ENCODE data around the gene TYK2.
"Not testable (repeated sequence)": the region's sequence is repeated elsewhere in the genome, so short reads cannot be mapped to it uniquely, and the experiment has no call there.

The TYK2 gene

GRCh38 chr19:10380313-10381102 lies at the start of gene TYK2:
TYK2 (minus strand) TSS chr19:10380572; CDS start chr19:10378406, 2,166 bp downstream.
- DNase-seq: peak; percentile 98

DNA sequence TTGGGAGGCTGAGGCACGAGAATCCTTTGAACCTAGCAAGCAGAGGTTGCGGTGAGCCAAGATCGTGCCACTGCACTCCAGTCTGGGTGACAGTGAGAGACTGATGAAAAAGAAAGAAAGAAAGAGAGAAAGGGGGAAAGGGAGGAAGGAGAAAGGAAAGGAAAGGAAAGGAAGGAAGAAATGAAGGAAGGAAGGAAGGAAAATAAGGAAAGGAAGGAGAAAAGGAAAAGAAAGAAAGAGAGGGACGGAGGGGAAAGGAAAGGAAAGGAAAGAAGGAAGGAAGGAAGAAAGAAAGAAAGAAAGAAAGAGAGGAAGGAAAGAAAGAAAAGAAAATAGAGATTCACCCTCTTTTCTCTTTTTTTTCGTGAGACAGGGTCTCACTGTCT lies 48.6 kb upstream of the TYK2 start:
- no peak for DNase-seq

GRCh38 chr19:10427169-10427568 lies 46.8 kb upstream of the TYK2 start:
- no peak for DNase-seq

- peak; percentile 73 for DNase-seq
Observed at GRCh38 chr19:10424011-10424637, 43.8 kb upstream of the TYK2 start.

GRCh38 chr19:10422846-10423245 lies 42.5 kb upstream of the TYK2 start:
- DNase-seq: no peak

GRCh38 chr19:10422046-10422461 lies 41.7 kb upstream of the TYK2 start:
- DNase-seq: no peak

DNA sequence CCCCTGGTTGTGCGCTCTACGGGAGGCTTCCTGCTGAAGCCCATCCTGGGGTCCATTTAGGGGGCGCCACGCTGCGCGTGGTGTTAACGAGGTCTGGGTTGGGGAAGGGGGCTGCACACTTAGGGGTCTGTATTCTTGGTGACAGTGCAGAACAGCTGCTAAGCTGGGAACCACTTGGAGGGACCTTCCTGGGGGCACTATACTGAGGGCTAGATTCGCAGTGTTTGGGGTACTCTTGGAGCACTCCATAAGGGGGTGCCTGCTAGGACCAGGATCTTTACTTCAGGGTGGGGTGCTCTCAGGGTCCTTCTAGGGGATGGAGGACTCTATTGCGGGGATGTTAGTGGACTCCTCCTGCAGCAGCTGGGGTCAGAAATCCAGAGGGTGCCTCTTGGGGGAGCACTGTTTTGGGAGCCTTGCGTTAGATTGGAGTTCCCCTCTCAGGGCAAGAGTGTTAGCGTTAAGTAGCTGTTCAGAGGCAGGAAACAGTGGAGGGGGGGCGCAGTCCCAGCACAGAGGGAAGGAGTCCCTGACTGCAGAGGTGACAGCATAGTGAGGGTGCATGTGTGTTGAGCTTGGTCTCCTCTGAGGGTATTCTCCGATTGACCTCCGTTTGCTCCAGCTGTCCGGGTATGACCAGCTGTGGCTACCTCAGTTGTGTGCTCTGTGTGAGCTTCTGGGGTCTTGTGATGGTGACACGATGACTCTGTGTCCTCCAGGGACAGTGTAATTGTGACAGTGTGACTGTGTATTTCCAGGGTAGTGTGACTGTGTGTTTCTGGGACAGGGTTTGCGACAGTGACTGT lies 41.1 kb upstream of the TYK2 start:
- no peak for DNase-seq

DNA sequence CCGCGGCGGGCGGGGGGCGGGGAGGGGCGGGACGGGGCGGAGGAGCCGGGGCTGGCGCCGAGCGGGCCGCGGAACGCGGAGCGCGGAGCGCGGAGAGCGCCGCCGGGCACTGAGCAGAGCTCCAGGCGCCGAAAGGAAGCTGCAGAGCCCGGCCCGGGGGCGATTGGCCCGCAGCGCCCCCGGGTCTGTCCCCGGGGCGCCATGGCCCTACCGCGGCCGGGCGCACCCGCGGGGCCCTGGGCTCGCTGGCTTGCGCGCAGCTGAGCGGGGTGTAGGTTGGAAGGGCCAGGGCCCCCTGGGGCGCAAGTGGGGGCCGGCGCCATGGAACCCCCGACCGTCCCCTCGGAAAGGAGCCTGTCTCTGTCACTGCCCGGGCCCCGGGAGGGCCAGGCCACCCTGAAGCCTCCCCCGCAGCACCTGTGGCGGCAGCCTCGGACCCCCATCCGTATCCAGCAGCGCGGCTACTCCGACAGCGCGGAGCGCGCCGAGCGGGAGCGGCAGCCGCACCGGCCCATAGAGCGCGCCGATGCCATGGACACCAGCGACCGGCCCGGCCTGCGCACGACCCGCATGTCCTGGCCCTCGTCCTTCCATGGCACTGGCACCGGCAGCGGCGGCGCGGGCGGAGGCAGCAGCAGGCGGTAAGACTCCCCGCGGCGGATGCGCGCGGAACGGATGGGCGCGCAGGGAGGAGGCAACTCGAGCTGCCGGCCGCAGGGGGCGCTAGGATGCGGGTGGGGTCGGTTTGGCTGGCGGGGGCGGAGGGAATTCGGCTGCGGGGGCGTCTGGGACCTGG lies 40.3 kb upstream of the TYK2 start, which contains the start of gene PDE4A:
Gene PDE4A, plus strand, starts transcription at position 95 of the 796 bp plus-strand sequence. Its CDS starts 227 bp downstream, at position 322.
- DNase-seq: peak; percentile 69

DNA sequence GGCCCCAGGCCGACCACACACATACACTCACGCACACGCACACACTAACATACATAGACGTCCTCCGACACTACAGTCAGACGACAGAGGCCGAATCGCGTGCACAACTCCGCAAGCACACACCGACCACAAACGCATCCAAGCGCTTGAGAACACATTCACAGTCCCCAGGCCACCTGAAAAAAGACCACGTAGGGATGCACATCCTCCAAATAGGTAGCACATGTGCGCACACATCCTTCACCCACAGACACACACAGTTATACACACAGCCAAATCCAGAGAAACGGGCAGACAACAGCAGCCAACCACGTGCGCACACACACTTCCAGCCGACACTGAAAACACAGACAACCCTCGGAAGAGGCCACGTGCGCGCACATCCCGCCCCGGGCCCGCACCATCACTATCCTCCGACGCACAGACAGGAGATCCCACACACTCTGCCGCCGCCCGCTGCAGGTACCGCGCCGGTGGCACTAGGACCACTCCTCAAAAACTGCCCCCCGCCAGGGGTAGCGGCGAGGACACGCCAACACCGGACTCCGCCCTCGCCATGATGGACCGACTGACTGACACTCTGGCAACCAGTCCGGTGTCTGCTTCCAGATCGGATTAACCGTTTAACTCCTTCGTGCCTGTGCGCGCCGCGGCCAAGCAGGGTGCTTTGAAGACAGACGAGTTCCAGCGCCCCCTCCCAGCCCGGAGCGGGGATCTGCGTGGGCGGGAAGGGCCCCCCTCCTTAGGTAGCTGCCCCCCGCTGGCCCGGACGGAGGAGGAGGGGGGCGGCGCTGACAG lies 39.5 kb upstream of the TYK2 start:
- DNase-seq: peak; percentile 62

- no peak for DNase-seq
Observed at GRCh38 chr19:10419200-10419645, 38.9 kb upstream of the TYK2 start.

DNA sequence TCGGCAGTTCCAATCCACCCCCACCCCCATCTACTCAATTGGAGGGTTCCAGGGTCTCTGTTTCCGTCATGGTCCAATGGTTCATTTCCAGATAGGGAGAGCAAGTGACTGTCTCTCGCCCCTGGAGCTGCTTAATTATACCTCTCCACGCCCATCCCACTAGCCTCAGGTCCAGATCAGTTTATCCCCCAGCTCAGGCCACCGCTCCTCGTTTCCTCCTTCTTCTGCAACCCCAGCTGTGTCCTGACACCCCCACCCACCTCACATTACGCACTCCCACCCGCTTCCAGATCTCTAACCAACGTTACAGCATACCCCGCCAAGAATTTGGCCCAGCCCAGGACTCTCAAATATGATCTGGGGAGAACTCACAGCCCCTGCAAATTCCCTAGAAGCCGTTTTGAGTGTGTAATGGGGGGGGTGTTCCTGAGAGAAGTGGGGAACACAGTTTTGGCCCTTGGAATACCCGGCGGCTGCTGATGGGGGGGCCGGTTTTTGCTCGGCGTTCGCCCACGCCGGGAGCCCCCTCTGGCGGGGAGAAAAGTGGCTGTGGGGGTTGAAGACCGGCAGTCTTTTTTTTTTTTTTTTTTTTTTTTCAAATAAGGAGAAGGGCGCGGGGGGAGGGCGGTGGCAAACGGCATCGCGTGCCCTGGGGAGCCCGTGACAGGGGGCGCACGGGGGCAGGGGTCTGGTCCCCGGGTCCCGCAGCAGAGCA lies 38.3 kb upstream of the TYK2 start:
- no peak for DNase-seq

- no peak for DNase-seq
Observed at GRCh38 chr19:10418235-10418484, 37.8 kb upstream of the TYK2 start.

DNA sequence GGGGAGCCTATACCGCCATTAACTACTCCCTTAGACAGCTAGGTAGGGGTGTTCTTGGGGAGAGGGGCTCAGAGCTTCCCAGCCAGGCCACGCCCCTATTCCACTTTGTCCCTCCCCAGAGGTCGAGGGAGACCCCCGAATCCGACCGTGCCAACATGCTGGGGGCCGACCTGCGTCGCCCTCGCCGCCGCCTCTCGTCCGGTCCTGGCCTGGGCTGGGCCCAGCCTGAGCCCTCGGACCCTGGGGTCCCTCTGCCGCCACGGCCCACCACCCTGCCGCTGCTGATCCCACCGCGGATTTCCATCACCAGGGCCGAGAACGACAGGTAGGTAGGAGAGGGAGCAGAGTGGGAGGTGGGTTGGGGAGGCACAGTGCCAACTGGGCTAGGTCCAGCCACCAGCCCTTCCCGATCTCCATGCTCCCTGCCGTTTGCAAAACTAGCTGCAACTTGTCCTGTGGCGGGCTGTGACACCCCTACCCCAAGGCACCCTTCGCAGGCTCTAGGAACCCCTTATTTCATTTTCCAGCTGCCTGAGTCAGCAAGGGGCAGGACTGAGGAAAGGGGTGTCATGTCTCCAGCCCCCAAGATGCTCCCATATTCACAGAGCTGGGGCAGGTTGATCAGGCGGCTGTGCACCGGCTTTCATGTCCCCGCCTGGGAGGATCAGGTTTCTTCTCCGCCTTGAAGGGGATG lies 37.3 kb upstream of the TYK2 start:
- DNase-seq: no peak

- peak; percentile 95 for DNase-seq
Observed at GRCh38 chr19:10416380-10417257, 36.2 kb upstream of the TYK2 start.

GRCh38 chr19:10416083-10416379 lies 35.7 kb upstream of the TYK2 start:
- no peak for DNase-seq

DNA sequence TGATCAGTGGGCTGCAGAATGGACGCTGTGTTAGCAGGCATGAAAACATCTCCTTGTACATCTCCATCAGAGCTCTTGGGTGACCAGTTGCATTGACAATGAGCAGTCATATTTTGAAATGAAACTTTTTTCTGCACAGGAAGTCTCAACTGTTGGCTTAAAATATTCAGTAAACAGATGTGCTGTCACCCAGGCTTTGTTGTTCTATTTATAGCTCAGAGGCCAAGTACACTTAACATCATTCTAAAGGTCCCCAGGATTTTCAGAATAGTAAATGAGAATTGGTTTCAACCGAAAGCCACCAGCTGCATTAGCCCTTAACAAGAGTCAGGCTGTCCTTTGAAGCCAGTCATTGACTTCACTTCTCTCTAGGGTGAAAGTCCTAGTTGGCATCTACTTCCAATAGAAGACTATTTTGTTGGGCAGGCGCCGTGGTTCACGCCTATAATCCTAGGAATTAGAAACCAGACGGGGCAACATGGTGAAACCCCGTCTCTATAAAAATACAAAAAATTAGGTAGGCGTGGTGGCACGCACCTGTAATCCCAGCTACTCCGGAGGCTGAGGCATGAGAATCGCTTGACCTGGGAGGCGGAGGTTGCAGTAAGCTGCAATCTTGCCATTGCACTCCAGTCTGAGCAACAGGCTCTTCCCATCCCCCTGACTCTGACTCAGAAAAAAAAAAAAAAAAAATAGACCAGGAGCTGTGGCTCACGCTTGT lies 32.0 kb upstream of the TYK2 start:
- DNase-seq: peak; percentile 69

GRCh38 chr19:10411224-10411623 lies 30.9 kb upstream of the TYK2 start:
- DNase-seq: not testable (repeated sequence)

DNA sequence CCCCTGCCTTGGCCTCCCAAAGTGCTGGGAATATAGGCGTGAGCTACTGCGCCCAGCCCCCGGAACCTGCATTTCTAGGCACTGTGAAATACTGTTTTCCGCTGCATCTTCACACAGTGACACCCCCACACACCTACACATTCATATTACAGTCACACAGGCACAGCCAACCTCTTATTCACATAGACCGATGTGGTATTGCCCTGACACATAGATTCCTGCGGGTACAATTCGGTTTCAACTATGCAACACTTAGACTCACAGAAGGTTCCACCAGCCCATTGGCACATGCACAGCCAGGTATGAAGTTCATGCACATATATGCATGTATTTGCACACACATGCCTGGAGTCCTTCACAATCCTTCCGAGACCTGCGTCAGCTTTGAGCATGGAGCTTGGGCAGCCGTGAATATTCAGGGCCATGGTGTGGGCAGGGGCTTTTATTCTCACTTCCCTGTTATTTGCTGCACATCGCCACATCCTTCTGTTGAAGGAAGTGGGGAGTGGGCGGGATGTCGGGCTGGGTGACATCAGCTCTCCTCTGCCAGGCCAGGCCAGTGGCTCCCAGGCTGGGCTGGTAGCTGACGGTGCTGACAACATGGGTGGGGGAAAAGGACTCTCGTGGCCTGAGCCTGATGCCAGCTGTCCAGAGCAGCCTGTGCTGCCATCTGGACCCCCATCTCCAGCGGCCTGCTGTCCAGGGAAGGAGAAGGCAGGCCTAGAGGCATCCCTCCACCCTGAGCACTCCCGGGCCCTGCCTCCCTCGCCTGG lies 28.3 kb upstream of the TYK2 start:
- peak; percentile 66 for DNase-seq
